Neuron (in vitro differentiated cells): Measurements from ENCODE around the gene TNFRSF6B.

Experiments
- H2AFZ ChIP-seq: one replicate; pipeline ENCODE4 v1.6.1; 2013; ENCODE audit warnings: low read depth, mild to moderate bottlenecking, inconsistent platforms, low read length, moderate library complexity
- H3K27me3 ChIP-seq: one replicate; pipeline ENCODE4 v1.6.1; 2013; ENCODE audit warnings: low read length; ENCODE audit not compliant: insufficient read depth
- H3K36me3 ChIP-seq: one replicate; pipeline ENCODE4 v1.6.1; 2013; ENCODE audit warnings: low read length; ENCODE audit not compliant: insufficient read depth
- H3K4me1 ChIP-seq: one replicate; pipeline ENCODE4 v1.6.1; 2013; ENCODE audit warnings: low read length; ENCODE audit not compliant: insufficient read depth
- H3K4me3 ChIP-seq: 2 replicates; pipeline ENCODE4 v1.5.1; 2013; ENCODE audit warnings: mild to moderate bottlenecking, low read length, moderate library complexity
- H3K9me3 ChIP-seq: one replicate; pipeline ENCODE4 v1.6.1; 2013; ENCODE audit warnings: low read length

Gene TNFRSF6B

DNA sequence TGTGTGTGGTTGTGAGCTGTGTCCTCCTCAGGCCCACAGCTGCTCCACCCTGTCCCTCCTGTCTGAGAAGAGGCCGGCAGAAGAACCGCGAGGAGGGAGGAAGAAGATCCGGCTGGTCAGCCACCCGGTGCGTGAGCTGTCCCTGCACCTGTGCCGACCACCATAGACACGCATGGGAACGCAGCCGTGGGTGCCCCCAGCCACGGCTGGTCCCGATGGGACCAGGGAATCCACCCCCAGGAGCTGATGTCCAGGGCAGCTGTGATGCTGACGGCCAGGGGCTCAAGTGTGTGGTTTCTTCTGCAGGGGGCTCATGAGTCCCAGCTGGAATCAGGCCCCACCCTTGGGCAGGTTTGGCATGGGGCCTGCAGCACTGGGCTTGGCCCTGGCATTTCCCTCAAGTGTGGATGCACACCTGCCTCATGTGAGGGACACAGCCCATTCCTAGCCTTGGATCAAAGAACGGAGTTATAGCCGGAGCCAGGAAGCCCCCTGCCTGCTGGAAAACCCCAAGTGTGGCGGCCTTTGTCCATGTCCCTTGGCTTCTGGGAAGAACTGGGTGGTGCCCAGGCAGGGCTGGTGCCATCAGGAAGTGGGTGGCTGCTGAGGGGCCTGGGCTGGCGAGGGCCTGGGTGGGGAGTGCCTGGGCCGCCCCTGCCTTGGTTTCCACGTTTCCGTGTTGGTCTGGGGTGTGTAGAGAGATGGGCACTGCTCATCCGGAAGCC, 4.6 kb upstream of the TNFRSF6B start:
- peaks cover 9% of the 10 kb centered on the region for H3K36me3 ChIP-seq
- no peak overlapping the region for H2AFZ ChIP-seq
- H3K27me3 ChIP-seq: no peaks in the 10 kb centered on the region
- H3K4me1 ChIP-seq: peaks cover 8% of the 10 kb centered on the region
- H3K4me3 ChIP-seq: no peak overlapping the region
- H3K9me3 ChIP-seq: no peaks in the 10 kb centered on the region

DNA sequence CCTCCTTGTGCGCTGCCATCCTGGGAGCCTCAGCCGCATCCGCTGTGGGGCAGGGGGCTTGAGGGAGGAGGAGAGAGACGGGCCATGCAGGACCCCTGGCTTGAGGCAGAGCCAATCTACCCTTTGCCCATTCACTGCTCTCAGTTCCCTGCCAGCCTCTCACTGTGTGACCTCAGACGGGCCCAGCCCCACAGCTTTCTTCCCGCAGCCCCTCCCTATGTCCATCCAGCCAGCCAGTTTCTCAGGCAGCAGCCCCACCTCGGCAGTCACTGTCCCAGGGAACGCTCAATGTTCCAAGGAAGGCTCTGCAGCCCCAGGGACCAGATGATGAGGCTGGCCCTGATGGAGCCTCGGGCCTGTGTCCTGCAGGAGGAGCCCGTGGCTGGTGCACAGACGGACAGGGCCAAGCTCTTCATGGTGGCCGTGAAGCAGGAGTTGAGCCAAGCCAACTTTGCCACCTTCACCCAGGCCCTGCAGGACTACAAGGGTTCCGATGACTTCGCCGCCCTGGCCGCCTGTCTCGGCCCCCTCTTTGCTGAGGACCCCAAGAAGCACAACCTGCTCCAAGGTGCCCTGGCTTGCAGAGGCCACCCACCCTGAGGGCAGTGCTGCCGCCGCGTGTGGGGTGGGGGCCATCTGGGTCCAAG, 3.9 kb upstream of the TNFRSF6B start:
- Histone ChIP-seq H3K4me3 (no peak overlapping the region), H3K4me1 (peaks cover under 1% of the 10 kb centered on the region), H3K9me3 (no peaks in the 10 kb centered on the region), H3K27me3 (no peaks in the 10 kb centered on the region), H2AFZ (no peak overlapping the region), H3K36me3 (peaks cover 11% of the 10 kb centered on the region)

DNA sequence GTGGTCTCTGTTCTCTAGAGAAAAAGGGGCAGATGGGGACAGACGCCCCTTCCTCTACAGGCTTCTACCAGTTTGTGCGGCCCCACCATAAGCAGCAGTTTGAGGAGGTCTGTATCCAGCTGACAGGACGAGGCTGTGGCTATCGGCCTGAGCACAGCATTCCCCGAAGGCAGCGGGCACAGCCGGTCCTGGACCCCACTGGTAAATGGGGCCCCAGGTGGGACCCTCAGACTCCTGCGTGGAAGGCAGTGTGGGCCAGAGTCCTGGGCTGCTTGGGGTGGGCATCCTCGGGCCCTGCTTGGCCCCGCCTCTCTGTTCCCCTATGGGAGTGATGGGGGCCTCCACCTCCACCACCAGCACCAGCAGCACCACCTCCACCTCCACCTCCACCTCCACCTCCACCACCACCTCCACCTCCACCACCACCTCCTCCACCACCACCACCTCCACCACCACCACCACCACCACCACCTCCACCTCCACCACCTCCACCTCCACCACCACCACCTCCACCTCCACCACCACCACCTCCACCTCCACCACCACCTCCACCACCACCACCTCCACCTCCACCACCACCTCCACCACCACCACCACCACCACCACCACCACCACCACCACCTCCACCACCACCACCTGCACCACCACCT, 3.2 kb upstream of the TNFRSF6B start:
- Histone ChIP-seq H3K4me1 (no peaks in the 10 kb centered on the region), H3K36me3 (peaks cover 11% of the 10 kb centered on the region), H3K4me3 (no peak overlapping the region), H3K9me3 (no peaks in the 10 kb centered on the region), H2AFZ (no peak overlapping the region), H3K27me3 (no peaks in the 10 kb centered on the region)

DNA sequence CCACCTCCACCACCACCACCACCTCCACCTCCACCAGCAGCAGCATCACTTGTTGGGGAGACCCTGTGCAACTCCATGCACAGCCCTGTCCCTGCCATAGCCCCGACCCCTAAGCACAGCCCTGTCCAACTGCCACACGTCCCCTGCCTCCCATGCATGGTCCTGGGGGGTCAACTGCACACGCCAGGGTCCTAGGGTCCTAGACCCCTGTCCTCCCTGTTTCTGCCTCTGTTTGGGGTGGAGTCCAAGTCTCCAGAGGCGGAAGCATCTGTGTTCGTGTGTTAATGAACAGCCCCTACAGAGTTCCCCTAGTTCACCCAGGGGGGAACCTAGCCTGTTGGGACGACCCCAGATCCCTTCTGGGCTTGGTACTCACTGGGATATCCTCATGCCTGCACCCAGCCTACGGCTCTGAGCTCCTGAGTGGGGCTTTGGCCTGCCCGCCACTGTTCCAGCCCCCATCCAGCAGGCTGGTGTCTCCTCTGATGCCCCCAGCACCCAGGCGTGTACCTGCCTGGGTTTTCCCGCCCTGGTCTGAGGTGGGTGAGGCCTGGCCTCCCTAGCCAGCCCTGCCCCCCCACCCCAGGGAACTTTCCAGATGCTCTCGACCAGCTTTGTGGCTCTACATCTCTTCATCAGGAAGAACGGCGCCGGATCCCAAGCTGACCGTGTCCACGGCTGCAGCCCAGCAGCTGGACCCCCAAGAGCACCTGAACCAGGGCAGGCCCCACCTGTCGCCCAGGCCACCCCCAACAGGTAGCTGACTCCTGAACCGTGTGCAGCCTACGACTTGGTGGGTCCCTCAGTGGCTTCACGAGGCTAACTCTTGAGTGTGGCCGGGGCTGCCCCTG, 2.5 kb upstream of the TNFRSF6B start:
- Histone ChIP-seq H3K4me3 (no peak overlapping the region), H3K9me3 (no peaks in the 10 kb centered on the region), H3K27me3 (no peaks in the 10 kb centered on the region), H3K36me3 (peaks cover 11% of the 10 kb centered on the region), H2AFZ (no peak overlapping the region), H3K4me1 (no peaks in the 10 kb centered on the region)

DNA sequence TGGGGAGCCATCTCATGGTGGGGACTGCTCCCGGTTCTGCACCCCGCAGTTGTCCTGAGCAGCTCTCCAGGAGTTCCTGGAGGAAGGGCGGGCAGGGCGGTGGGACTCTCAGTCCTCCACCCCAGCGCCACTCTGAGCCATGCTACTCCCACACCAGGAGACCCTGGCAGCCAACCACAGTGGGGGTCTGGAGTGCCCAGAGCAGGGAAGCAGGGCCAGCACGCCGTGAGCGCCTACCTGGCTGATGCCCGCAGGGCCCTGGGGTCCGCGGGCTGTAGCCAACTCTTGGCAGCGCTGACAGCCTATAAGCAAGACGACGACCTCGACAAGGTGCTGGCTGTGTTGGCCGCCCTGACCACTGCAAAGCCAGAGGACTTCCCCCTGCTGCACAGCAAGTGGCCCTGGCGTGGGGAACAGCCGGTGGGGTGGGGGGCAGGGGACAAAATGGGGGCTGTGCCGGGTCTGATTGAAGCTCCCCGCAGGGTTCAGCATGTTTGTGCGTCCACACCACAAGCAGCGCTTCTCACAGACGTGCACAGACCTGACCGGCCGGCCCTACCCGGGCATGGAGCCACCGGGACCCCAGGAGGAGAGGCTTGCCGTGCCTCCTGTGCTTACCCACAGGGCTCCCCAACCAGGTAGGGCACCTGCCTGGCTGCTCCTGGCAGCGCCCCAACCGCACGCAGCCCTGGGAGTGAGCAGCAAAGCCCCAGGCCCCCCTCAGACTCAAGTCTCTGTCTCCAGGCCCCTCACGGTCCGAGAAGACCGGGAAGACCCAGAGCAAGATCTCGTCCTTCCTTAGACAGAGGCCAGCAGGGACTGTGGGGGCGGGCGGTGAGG, 1.6 kb upstream of the TNFRSF6B start:
- no peak overlapping the region for H2AFZ ChIP-seq
- peaks cover 11% of the 10 kb centered on the region for H3K36me3 ChIP-seq
- no peaks in the 10 kb centered on the region for H3K27me3 ChIP-seq
- H3K4me3 ChIP-seq: no peak overlapping the region
- peaks cover 4% of the 10 kb centered on the region for H3K4me1 ChIP-seq
- H3K9me3 ChIP-seq: no peaks in the 10 kb centered on the region

DNA sequence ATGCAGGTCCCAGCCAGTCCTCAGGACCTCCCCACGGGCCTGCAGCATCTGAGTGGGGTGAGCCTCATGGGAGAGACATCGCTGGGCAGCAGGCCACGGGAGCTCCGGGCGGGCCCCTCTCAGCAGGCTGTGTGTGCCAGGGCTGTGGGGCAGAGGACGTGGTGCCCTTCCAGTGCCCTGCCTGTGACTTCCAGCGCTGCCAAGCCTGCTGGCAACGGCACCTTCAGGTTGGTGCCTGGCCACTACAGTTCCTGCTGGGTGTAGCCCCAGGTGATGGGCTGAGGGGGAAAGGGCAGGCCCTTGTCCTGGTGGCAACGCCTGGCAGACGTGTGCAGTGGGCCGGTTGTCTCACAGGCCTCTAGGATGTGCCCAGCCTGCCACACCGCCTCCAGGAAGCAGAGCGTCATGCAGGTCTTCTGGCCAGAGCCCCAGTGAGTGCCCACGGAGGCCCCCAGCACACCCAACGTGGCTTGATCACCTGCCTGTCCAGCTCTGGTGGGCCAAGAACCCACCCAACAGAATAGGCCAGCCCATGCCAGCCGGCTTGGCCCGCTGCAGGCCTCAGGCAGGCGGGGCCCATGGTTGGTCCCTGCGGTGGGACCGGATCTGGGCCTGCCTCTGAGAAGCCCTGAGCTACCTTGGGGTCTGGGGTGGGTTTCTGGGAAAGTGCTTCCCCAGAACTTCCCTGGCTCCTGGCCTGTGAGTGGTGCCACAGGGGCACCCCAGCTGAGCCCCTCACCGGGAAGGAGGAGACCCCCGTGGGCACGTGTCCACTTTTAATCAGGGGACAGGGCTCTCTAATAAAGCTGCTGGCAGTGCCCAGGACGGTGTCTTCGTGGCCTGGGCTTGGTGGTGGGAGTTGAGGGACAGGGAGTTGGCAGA, 787 bp upstream of the TNFRSF6B start:
- no peak overlapping the region for H2AFZ ChIP-seq
- no peaks in the 10 kb centered on the region for H3K9me3 ChIP-seq
- peaks cover 6% of the 10 kb centered on the region for H3K4me1 ChIP-seq
- H3K4me3 ChIP-seq: no peak overlapping the region
- peaks cover 14% of the 10 kb centered on the region for H3K36me3 ChIP-seq
- no peaks in the 10 kb centered on the region for H3K27me3 ChIP-seq

DNA sequence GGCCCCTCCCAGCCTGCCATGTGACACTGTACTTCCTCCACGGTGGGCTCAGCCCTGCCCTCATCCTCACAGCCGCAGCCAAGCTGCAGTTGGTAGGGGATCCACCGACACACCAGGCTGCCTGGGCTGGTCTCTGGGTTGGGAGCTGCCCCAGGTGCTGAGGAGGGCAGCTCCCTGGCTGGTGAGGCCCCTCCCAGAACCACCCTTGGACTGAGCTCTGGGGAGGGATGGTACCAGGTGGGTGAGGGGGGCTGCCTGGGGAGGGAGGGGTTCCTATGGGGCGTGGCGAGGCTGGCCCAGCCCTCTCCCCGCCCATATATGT, 185 bp upstream of the TNFRSF6B start:
- Histone ChIP-seq H3K4me1 (peaks cover 6% of the 10 kb centered on the region), H3K9me3 (no peaks in the 10 kb centered on the region), H3K36me3 (peaks cover 14% of the 10 kb centered on the region), H3K27me3 (no peaks in the 10 kb centered on the region), H2AFZ (no peak overlapping the region), H3K4me3 (no peak overlapping the region)

DNA sequence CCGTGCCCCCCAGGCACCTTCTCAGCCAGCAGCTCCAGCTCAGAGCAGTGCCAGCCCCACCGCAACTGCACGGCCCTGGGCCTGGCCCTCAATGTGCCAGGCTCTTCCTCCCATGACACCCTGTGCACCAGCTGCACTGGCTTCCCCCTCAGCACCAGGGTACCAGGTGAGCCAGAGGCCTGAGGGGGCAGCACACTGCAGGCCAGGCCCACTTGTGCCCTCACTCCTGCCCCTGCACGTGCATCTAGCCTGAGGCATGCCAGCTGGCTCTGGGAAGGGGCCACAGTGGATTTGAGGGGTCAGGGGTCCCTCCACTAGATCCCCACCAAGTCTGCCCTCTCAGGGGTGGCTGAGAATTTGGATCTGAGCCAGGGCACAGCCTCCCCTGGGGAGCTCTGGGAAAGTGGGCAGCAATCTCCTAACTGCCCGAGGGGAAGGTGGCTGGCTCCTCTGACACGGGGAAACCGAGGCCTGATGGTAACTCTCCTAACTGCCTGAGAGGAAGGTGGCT, 960 bp downstream of the TNFRSF6B start:
- no peak overlapping the region for H3K4me3 ChIP-seq
- no peaks in the 10 kb centered on the region for H3K9me3 ChIP-seq
- H3K4me1 ChIP-seq: peaks cover 6% of the 10 kb centered on the region
- H3K27me3 ChIP-seq: no peaks in the 10 kb centered on the region
- no peak overlapping the region for H2AFZ ChIP-seq
- H3K36me3 ChIP-seq: peaks cover 14% of the 10 kb centered on the region

DNA sequence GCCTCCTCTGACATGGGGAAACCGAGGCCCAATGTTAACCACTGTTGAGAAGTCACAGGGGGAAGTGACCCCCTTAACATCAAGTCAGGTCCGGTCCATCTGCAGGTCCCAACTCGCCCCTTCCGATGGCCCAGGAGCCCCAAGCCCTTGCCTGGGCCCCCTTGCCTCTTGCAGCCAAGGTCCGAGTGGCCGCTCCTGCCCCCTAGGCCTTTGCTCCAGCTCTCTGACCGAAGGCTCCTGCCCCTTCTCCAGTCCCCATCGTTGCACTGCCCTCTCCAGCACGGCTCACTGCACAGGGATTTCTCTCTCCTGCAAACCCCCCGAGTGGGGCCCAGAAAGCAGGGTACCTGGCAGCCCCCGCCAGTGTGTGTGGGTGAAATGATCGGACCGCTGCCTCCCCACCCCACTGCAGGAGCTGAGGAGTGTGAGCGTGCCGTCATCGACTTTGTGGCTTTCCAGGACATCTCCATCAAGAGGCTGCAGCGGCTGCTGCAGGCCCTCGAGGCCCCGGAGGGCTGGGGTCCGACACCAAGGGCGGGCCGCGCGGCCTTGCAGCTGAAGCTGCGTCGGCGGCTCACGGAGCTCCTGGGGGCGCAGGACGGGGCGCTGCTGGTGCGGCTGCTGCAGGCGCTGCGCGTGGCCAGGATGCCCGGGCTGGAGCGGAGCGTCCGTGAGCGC, 1.6 kb downstream of the TNFRSF6B start:
- H3K4me3 ChIP-seq: no peak overlapping the region
- H3K27me3 ChIP-seq: no peaks in the 10 kb centered on the region
- no peaks in the 10 kb centered on the region for H3K9me3 ChIP-seq
- H3K4me1 ChIP-seq: peaks cover 6% of the 10 kb centered on the region
- H2AFZ ChIP-seq: no peak overlapping the region
- H3K36me3 ChIP-seq: peaks cover 14% of the 10 kb centered on the region

DNA sequence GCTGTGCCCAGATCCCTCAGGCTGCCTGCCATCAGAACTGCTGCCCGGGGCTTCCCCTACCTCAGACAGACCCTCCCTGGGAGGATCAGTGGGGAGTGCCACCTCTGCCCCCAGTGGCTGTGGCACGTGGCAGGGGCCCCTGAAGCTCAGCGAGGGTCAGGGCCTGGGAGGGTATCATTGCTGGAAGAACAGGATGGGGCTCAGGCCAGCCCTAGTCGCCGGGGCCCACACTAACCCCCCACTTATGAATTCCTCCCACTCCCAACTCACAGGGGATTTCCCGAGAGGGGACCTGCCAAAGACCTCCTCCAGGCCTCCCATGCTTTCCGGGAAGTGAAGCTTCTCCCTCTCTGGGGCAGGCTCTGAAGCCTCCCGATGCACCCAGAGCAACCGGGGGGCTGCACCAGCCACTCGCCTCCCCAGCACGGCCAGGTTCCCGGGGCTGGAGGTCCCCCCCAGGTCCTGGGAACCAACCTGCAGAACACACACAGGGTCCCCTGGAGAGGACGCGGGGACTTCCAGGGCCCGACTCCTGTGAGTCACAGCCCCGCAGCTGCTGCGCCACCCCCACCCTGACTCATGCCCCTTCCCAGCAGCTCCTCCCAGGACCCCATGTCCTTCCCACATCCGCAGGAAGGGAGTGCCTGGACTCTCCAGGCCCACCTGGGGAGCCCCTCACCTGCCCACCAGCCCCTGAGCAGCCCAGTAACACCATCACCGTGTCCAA, 2.5 kb downstream of the TNFRSF6B start:
- peaks cover 6% of the 10 kb centered on the region for H3K4me1 ChIP-seq
- H3K27me3 ChIP-seq: no peaks in the 10 kb centered on the region
- no peaks in the 10 kb centered on the region for H3K9me3 ChIP-seq
- no peak overlapping the region for H3K4me3 ChIP-seq
- H3K36me3 ChIP-seq: peaks cover 15% of the 10 kb centered on the region
- H2AFZ ChIP-seq: no peak overlapping the region
